ENCODE data around the gene ENG.

GRCh38 chr9:127865645-127866464, 11.4 kb upstream of the ENG start:
- TF ChIP-seq, protein P1, sequence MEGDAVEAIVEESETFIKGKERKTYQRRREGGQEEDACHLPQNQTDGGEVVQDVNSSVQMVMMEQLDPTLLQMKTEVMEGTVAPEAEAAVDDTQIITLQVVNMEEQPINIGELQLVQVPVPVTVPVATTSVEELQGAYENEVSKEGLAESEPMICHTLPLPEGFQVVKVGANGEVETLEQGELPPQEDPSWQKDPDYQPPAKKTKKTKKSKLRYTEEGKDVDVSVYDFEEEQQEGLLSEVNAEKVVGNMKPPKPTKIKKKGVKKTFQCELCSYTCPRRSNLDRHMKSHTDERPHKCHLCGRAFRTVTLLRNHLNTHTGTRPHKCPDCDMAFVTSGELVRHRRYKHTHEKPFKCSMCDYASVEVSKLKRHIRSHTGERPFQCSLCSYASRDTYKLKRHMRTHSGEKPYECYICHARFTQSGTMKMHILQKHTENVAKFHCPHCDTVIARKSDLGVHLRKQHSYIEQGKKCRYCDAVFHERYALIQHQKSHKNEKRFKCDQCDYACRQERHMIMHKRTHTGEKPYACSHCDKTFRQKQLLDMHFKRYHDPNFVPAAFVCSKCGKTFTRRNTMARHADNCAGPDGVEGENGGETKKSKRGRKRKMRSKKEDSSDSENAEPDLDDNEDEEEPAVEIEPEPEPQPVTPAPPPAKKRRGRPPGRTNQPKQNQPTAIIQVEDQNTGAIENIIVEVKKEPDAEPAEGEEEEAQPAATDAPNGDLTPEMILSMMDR (IDR thresholded peaks at IDR 0.05; ENCODE audit: control extremely low read depth in 1 of 3, insufficient read depth in 1 of 3, low read depth in 1 of 3, low read length in 3 of 3): no peak
- TF ChIP-seq USF2 (IDR thresholded peaks at IDR 0.05; ENCODE audit: low read length) (no peak), EZH2 (IDR thresholded peaks at IDR 0.05; ENCODE audit: low read depth, low read length, severe bottlenecking) (no peak), SRF (IDR thresholded peaks at IDR 0.05; ENCODE audit: low read depth, low read length) (no peak), GABPA (IDR thresholded peaks at IDR 0.05; ENCODE audit: borderline replicate concordance, insufficient read depth, low read length) (no peak), CHD2 (IDR thresholded peaks at IDR 0.05; ENCODE audit: low read length) (no peak), YY1 (IDR thresholded peaks at IDR 0.05; ENCODE audit: low read depth, low read length) (no peak), POLR2A (IDR thresholded peaks at IDR 0.05; ENCODE audit: control extremely low read depth in 1 of 2, low read depth in 2 of 2, low read length in 2 of 2) (no peak), POLR2AphosphoS5 (IDR thresholded peaks at IDR 0.05; ENCODE audit: low read depth, low read length) (no peak), EP300 (IDR thresholded peaks at IDR 0.05; ENCODE audit: borderline replicate concordance in 1 of 2, low read depth in 2 of 2, low read length in 2 of 2) (no peak)
